ENCODE measurements around the gene MDK. TPM values are rescaled to one million over a fixed set of nuclear protein-coding genes. Genes with fewer than 3 reads are reported as not detected.

The MDK gene
- total and polyA plus RNA-seq, 2 experiments from 2014 or later: 388 to 477 TPM

Small RNAs within 50 kb of the gene (microRNA-seq; reads per million reads assigned to microRNA genes)
- not detected for gene MIR4688

Small RNAs within 50 kb of the gene (small RNA-seq; reads per million reads assigned to genes)
- gene MIR4688 (ENCODE audit: low replicate concordance): 0.10 reads per million

Other genes with a start within 250 kb of the MDK start
- gene CREB3L1, start 104.0 kb upstream of the MDK start, total RNA-seq (2014; rRNA removed; shearing (Covaris generic)): 4.5 and 8.5 TPM in 2 replicates
- gene CREB3L1, start 104.0 kb upstream of the MDK start, polyA plus RNA-seq (2016; fragmentation: Nextera tagmentation; extraction: Ambion mirVana): 10.3 and 10.4 TPM in 2 replicates
- 148 and 170 TPM in 2 replicates for gene DGKZ, start 34.2 kb upstream of the MDK start, total RNA-seq (2014; rRNA removed; shearing (Covaris generic))
- gene DGKZ, start 34.2 kb upstream of the MDK start, polyA plus RNA-seq (2016; fragmentation: Nextera tagmentation; extraction: Ambion mirVana): 45.1 and 45.7 TPM in 2 replicates
- 0.93 and 0.97 TPM in 2 replicates for gene CHRM4, start 10.1 kb downstream of the MDK start, total RNA-seq (2014; rRNA removed; shearing (Covaris generic))
- gene CHRM4, start 10.1 kb downstream of the MDK start, polyA plus RNA-seq (2016; fragmentation: Nextera tagmentation; extraction: Ambion mirVana): not detected in 2 replicates
- gene AMBRA1, start 212.4 kb downstream of the MDK start, total RNA-seq (2014; rRNA removed; shearing (Covaris generic)): 34.8 and 42.2 TPM in 2 replicates
- 8.3 and 8.9 TPM in 2 replicates for gene AMBRA1, start 212.4 kb downstream of the MDK start, polyA plus RNA-seq (2016; fragmentation: Nextera tagmentation; extraction: Ambion mirVana)
- gene HARBI1, start 235.6 kb downstream of the MDK start, total RNA-seq (2014; rRNA removed; shearing (Covaris generic)): 4.9 and 6.5 TPM in 2 replicates
- gene HARBI1, start 235.6 kb downstream of the MDK start, polyA plus RNA-seq (2016; fragmentation: Nextera tagmentation; extraction: Ambion mirVana): 4.2 TPM in 2 replicates
- 71.1 and 71.4 TPM in 2 replicates for gene ATG13, start 235.9 kb downstream of the MDK start, total RNA-seq (2014; rRNA removed; shearing (Covaris generic))
- gene ATG13, start 235.9 kb downstream of the MDK start, polyA plus RNA-seq (2016; fragmentation: Nextera tagmentation; extraction: Ambion mirVana): 32.3 and 32.9 TPM in 2 replicates

Data from GM23338 (cell line).